ENCODE measurements around the gene PKD1L1.

PKD1L1 gene

GRCh38 chr7:47867286-47867685 lies 81.0 kb downstream of the PKD1L1 start:
- DNase-seq, result no peak

GRCh38 chr7:47866120-47866519 lies 82.1 kb downstream of the PKD1L1 start:
- DNase-seq, result no peak

GRCh38 chr7:47852330-47853245 lies 95.7 kb downstream of the PKD1L1 start:
- no peak for DNase-seq

GRCh38 chr7:47847207-47847606 lies 101.1 kb downstream of the PKD1L1 start:
- DNase-seq, result no peak

GRCh38 chr7:47846138-47846836 lies 102.0 kb downstream of the PKD1L1 start:
- DNase-seq, result no peak

GRCh38 chr7:47844311-47844710 lies 104.0 kb downstream of the PKD1L1 start:
- no peak for DNase-seq

GRCh38 chr7:47843291-47843690 lies 105.0 kb downstream of the PKD1L1 start:
- no peak for DNase-seq

GRCh38 chr7:47839381-47839780 lies 108.9 kb downstream of the PKD1L1 start:
- DNase-seq, result no peak

GRCh38 chr7:47837826-47838225 lies 110.4 kb downstream of the PKD1L1 start:
- DNase-seq, result no peak

- no peak for DNase-seq
These were observed 111.6 kb downstream of the PKD1L1 start for GRCh38 chr7:47836503-47837202.

GRCh38 chr7:47836080-47836479 lies 112.2 kb downstream of the PKD1L1 start:
- no peak for DNase-seq

- DNase-seq, result no peak
These were observed 115.1 kb downstream of the PKD1L1 start for GRCh38 chr7:47833211-47833610.

GRCh38 chr7:47832105-47832715 lies 116.1 kb downstream of the PKD1L1 start:
- DNase-seq, result no peak

- no peak for DNase-seq
These were observed 118.3 kb downstream of the PKD1L1 start for GRCh38 chr7:47830015-47830414.

GRCh38 chr7:47827871-47828270 lies 120.4 kb downstream of the PKD1L1 start:
- no peak for DNase-seq

GRCh38 chr7:47827351-47827756 lies 120.9 kb downstream of the PKD1L1 start:
- DNase-seq, result no peak

GRCh38 chr7:47826754-47827153 lies 121.5 kb downstream of the PKD1L1 start:
- DNase-seq, result no peak

- DNase-seq, result no peak
These were observed 128.7 kb downstream of the PKD1L1 start for GRCh38 chr7:47819607-47819920.

- peak; percentile 29 for DNase-seq
These were observed 129.3 kb downstream of the PKD1L1 start for GRCh38 chr7:47818796-47819606.

- DNase-seq, result no peak
These were observed 130.3 kb downstream of the PKD1L1 start for GRCh38 chr7:47817917-47818316.

- DNase-seq, result no peak
These were observed 131.6 kb downstream of the PKD1L1 start for GRCh38 chr7:47816647-47817046.

GRCh38 chr7:47815867-47816266 lies 132.4 kb downstream of the PKD1L1 start:
- no peak for DNase-seq
